GM19240 (cell line): Measurements from ENCODE around the gene EIF4E.
"Not testable (repeated sequence)": the region's sequence is repeated elsewhere in the genome, so short reads cannot be mapped to it uniquely, and the experiment has no call there.

Source experiments
- DNase-seq: peaks from one replicate; pipeline ENCODE4 v3.0.0; 2011; ENCODE audit warnings: low spot score; ENCODE audit not compliant: insufficient read length

The EIF4E gene

GRCh38 chr4:98932539-98932938 is 3.6 kb upstream of the EIF4E start:
- DNase-seq, result no peak

- no peak for DNase-seq
These were observed 1.5 kb upstream of the EIF4E start for GRCh38 chr4:98930311-98930865.

- DNase-seq, result no peak
These were observed 671 bp upstream of the EIF4E start for GRCh38 chr4:98929341-98930267.

GRCh38 chr4:98928131-98928504 is 815 bp downstream of the EIF4E start:
- DNase-seq, result peak; percentile 28

GRCh38 chr4:98926257-98926656 is 2.7 kb downstream of the EIF4E start:
- DNase-seq, result not testable (repeated sequence)

- DNase-seq, result no peak
These were observed 7.6 kb downstream of the EIF4E start for GRCh38 chr4:98921292-98921691.

- DNase-seq, result no peak
These were observed 8.9 kb downstream of the EIF4E start for GRCh38 chr4:98919996-98920395.

- DNase-seq, result not testable (repeated sequence)
These were observed 18.2 kb downstream of the EIF4E start for GRCh38 chr4:98910728-98911127.

- no peak for DNase-seq
These were observed 19.1 kb downstream of the EIF4E start for GRCh38 chr4:98909646-98910401.

- DNase-seq, result no peak
These were observed 20.1 kb downstream of the EIF4E start for GRCh38 chr4:98908703-98909262.

GRCh38 chr4:98908182-98908581 is 20.8 kb downstream of the EIF4E start:
- no peak for DNase-seq

GRCh38 chr4:98905839-98906238 is 23.1 kb downstream of the EIF4E start:
- no peak for DNase-seq

- DNase-seq, result no peak
These were observed 23.6 kb downstream of the EIF4E start for GRCh38 chr4:98905297-98905696.

- no peak for DNase-seq
These were observed 25.0 kb downstream of the EIF4E start for GRCh38 chr4:98903963-98904362.

GRCh38 chr4:98903561-98903960 is 25.4 kb downstream of the EIF4E start:
- no peak for DNase-seq

- DNase-seq, result no peak
These were observed 29.7 kb downstream of the EIF4E start for GRCh38 chr4:98899277-98899676.

- DNase-seq, result no peak
These were observed 37.2 kb downstream of the EIF4E start for GRCh38 chr4:98891478-98892337.

- DNase-seq, result no peak
These were observed 38.1 kb downstream of the EIF4E start for GRCh38 chr4:98890702-98891455.

GRCh38 chr4:98887145-98887544 is 41.8 kb downstream of the EIF4E start:
- DNase-seq, result no peak

GRCh38 chr4:98886382-98886781 is 42.6 kb downstream of the EIF4E start:
- not testable (repeated sequence) for DNase-seq
